Activated CD4-positive, alpha-beta T cell treated with anti-CD3 and anti-CD28 coated beads, Interleukin-2, amount 50 U/mL, for 4 hours (primary cell): ENCODE measurements around the gene SUSD6.
"Not testable (repeated sequence)": the region's sequence is repeated elsewhere in the genome, so short reads cannot be mapped to it uniquely, and the experiment has no call there.

Experiments
- DNase-seq, 2 experiments: peaks; one replicate each; pipeline ENCODE4 v3.0.0-alpha.2; 2020

The SUSD6 gene

DNA sequence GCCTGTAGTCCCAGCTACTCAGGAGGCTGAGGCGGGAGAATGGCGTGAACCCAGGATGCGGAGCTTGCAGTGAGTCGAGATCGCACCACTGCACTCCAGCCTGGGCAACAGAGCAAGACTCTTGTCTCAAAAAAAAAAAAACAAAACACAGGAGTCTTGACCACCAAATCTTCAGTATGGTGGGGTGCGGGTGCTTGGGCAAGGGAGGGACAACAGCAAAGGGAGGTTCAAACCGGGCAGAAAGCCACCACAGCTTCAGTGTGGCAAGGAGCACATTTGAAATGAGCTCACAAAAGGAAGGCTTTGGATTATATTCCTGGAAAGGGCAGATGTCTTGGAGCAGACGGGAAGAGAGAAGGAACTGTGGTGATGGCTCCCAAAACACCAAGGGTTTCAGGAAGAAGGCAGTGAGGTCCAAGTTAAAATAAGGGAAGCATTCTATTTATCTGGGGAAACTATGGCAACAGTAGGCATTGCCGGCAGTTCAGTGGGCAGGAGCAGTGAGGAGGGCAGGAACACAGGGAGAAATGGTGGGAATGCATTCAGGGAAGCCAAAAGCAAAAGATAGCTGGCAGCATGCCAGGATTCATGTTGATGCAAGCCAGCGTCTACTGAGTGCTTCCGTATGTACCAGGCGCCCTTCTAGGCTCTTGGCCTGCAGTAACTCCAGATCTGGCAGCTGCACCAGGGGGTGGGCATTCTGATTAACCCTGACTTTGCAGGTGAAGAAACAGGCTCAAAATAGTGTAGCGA lies 104.5 kb downstream of the SUSD6 start:
- no peak for DNase-seq

DNA sequence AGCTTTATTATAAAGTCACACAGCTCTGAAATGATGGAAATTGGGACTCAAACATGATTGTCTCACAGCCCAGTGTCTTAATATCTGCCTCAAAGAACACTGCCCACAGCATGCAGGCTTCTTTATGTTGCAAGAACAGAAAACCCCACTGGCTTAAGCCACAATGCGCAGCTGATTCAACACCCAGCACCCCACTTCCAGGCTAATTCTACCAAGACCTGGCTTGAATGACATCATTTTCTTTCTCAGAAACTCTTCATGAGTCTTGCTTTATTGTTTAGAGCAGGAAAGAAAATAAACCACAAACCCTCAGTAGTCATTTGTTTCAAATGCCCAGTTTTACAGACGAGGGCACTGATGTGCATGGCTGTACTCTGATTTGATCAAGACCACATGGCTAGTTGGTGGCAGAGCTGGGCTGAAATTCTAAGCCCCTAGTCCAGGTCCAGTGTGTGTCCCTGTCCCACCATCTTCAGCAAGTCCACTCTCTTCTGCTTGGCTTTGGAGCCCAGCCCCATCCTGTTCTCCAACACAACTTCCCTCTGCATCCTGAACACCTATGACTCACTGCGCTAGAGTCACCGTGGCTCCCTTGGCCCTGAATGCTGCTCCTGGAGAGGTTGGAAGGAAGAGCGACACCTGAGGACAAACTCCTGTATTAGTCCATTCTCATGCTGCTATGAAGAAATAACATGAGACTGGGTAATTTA lies 105.2 kb downstream of the SUSD6 start:
- DNase-seq = peak; percentile 29 to 36

GRCh38 chr14:69718614-69719013 lies 107.2 kb downstream of the SUSD6 start:
- DNase-seq = not testable (repeated sequence)

DNA sequence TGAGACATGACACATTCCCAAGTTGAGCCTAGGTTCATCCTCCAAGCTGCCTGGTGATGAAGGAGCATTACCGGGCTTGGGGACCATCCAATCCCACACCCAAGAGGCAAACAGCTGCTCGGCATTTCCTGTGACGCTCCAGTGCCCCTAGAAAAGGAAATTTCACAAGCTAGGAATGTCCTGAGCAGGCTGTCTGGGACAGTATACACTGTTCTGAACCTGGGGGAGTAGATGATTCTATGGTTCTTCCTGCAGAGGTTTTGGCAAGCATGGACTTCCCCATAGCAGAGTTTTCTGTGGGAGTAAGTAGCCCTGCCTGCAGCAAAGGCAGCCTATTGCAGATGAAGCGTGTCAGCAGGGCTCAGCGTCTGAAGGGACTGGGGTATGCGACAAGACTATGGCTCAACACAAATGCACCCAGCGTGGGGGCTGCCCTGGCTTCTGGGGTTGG lies 108.1 kb downstream of the SUSD6 start:
- no peak for DNase-seq

GRCh38 chr14:69720912-69721311 lies 109.5 kb downstream of the SUSD6 start:
- DNase-seq = no peak

- DNase-seq = peak; percentile 80 to 82
Observed at GRCh38 chr14:69726761-69727511, 115.5 kb downstream of the SUSD6 start.

DNA sequence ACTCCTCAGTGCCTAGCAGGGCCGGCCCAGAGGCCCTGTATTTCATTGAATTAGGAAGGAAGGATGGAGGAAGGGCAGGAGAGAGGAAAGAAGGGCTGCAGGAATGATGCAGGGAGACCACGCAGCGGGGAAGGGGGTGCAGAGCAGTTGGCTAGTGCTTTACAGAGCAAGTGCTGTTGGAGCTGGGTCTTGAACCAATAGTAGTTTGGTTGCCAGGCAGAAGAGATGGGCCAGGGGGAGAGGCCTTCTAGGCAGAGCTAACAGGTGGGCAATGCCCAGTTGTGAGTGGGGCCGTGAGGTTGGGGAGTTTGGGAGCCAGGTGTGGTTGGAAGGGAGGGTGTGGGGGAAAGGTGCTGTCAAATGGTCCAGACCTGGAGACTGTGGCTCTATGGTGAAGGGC lies 116.5 kb downstream of the SUSD6 start:
- DNase-seq = no peak

GRCh38 chr14:69731919-69732598 lies 120.7 kb downstream of the SUSD6 start:
- DNase-seq = not testable (repeated sequence)

DNA sequence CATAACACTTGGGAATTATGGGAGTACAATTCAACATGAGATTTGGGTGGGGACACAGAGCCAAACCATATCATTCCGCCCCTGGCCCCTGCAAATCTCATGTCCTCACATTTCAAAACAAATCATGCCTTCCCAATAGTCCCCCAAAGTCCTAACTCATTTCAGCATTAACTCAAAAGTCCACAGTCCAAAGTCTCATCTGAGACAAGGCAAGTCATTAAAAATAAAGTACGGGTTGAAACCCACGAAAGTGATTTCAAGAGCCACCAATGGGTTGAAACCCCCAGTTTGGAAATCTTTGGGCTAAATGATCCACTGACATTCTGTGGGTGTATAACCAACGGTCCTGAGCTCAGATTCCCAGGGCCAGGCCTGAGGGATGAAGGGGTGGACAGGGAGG lies 125.0 kb downstream of the SUSD6 start:
- not testable (repeated sequence) for DNase-seq

- no peak for DNase-seq
Observed at GRCh38 chr14:69741055-69741454, 129.7 kb downstream of the SUSD6 start.

DNA sequence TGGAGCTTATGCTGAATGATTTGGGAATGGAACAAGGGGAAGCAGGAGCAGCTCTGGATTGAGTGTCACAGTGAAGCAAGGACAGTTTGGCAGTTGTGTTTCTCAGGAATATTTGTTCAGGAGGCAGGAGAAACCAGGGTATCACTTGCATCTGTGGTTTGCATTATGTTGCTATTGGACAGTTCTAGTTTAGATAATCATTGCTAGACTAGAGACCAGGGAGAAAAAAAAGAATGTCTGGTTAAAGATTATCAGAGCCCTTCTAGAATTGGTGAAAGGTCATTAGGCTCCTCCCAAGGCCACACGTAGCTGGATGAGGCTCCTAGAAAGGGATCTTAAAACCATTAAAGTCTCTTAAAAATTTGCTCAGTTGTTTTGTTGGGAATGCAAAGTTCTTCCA lies 138.6 kb downstream of the SUSD6 start:
- DNase-seq = no peak

DNA sequence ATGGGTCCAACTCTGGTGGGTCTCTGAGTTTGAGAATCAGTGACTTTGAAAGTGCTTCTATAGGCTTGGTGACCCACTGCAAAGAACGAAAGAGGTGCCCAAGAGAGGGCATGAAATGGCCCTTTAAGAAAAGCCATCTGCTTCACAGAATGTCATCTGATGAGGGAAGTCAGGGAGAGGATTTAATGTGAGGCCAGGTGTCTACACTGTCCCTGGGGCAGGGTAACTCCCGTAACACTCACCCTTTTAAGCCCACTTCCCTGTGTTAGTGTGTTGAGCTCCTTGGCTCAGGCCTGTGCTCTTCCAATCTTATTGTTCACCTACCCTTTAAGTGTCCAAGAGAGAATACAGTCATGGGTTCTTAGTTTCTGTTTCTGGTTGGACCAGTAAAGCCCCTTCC lies 139.1 kb downstream of the SUSD6 start:
- no peak for DNase-seq

DNA sequence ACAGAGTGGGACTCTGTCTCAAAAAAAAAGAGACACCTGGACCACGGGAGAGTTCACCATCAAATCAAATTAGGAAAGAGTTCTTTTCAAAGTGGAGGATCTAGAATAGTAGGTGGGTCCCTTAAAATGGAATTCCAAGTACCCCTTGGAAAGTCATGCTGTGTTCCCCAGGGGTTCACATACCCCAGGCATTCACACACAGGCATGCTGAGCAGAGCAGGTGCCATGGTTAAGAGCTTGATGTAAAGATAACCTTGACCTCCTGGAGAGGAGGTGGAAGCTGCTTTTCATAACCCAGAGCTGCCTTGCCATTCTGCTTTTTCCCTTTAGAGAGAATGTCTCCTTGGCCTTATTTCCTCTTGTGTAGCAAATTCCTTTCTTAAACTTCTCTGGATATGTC lies 141.4 kb downstream of the SUSD6 start:
- no peak for DNase-seq

GRCh38 chr14:69753860-69754259 lies 142.5 kb downstream of the SUSD6 start:
- no peak for DNase-seq

DNA sequence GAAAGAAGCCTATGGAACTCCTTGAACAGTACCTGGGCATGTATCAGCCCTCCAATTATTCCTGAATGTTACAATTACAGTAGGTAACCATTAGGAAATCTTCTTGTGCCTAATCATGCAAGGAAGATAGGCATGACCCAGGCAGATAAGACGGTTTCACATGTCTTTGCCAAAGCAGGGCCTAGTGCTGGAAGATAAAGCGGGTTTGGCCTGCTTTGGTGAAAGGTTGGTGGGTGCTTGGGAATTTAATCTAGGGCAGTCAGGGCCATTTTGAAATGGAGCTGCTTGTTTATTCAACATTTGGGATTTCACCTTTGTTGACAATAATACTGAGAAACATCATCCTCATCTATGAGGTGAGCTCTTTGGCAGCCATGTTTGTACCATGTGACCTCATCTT lies 143.1 kb downstream of the SUSD6 start:
- no peak for DNase-seq

DNA sequence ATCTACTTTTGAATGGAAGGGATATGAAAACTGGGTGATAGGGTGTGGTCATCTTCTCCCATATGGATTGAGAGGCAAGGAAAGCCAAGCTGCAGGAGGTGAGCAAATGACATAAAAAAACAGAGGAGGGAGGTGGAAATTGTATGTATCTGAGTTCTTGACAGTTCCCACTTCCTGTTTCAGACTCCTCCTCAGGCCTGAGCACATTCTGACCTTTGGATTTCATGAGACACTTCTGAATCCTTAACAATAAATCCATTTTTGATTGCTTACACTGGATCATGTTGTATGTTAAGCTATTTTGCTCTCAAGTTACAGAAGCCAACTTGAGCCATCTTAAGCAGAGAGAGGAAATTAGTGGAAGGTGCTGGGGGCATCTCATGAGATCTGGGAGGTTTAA lies 143.9 kb downstream of the SUSD6 start:
- no peak for DNase-seq

- DNase-seq = no peak
Observed at GRCh38 chr14:69755784-69756183, 144.4 kb downstream of the SUSD6 start.

DNA sequence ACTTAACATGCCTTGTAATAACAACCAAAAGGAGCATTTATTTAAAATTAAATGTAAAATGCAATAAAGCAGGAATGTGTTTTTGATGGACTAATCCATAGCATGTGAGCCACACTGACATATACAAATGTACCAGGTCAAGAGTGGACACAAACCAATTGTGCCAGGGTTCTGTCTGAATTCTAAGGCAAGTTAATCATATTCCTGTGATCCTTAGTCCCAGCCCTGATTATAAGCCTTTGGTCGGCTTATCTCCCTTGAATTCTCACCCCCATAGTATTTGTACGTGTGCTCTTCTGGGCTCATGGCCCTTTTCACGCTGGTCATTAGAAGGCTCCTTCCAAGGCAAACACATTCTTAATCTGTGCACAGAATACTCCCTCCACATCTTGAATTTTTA lies 144.9 kb downstream of the SUSD6 start:
- DNase-seq = no peak

- no peak for DNase-seq
Observed at GRCh38 chr14:69760810-69761209, 149.4 kb downstream of the SUSD6 start.

- no peak for DNase-seq
Observed at GRCh38 chr14:69763761-69764510, 152.5 kb downstream of the SUSD6 start.
